ENCODE data around the gene ZFP69B. TPM values are rescaled to one million over a fixed set of nuclear protein-coding genes. Genes with fewer than 3 reads are reported as not detected.
A peak's percentile ranks its signal among the peaks of the same experiment; 100 is the strongest.

The ZFP69B gene
- 4.9 TPM for polyA plus RNA-seq (2013, experiment 1 of 2)
- polyA plus RNA-seq (2013, experiment 2 of 2): 4.7 TPM

- Histone ChIP-seq H3K18ac (ENCODE audit: low read length) (peak within 1 kb of the TSS; percentile 75), H3K36me3 (ENCODE audit: control insufficient read depth, insufficient read depth, low read length) (no peaks in the 10 kb centered on the region), H4K5ac (ENCODE audit: low read length) (peak within 1 kb of the TSS; percentile 12), H3K27ac (ENCODE audit: low read depth, low read length) (peak within 1 kb of the TSS; percentile 89), H3K79me1 (ENCODE audit: low read length) (no peaks in the 10 kb centered on the region), H4K8ac (ENCODE audit: low read depth, low read length) (peak within 1 kb of the TSS; percentile 15), H3K79me2 (ENCODE audit: control insufficient read depth, insufficient read depth, low read length) (no peaks in the 10 kb centered on the region), H3K23ac (ENCODE audit: low read length) (no peak within 1 kb of the TSS), H3K4ac (ENCODE audit: low read depth, low read length) (peak within 1 kb of the TSS; percentile 44), H3K4me2 (ENCODE audit: low read length) (peak within 1 kb of the TSS; percentile 91), H3K56ac (ENCODE audit: low read length) (peak within 1 kb of the TSS; percentile 88), H3K27me3 (ENCODE audit: insufficient read depth, low read length, poor library complexity) (no peaks in the 10 kb centered on the region), H2BK5ac (ENCODE audit: low read length) (peak within 1 kb of the TSS; percentile 30), H3K4me1 (ENCODE audit: control insufficient read depth, low read depth, low read length) (peaks cover 4% of the 10 kb centered on the region), H3K9ac (ENCODE audit: low read length) (peak within 1 kb of the TSS; percentile 80), H2BK120ac (ENCODE audit: low read depth, low read length) (no peak within 1 kb of the TSS), H2AK5ac (ENCODE audit: low read length) (peak within 1 kb of the TSS; percentile 31), H3K4me3 (ENCODE audit: low read length) (peak within 1 kb of the TSS; percentile 57), H2BK15ac (replicated peaks; ENCODE audit: low read depth) (no peak within 1 kb of the TSS)
- no CpG with 5 or more reads among the region's 64 CpGs for WGBS (ENCODE audit: extremely low coverage, insufficient coverage, low lambda C conversion rate)
- DNase-seq: peak; percentile 95
Measured at GRCh38 chr1:40449684-40450494, at the start of gene ZFP69B. TSS of gene ZFP69B (plus strand) at chr1:40450476. CDS start at chr1:40450962, 486 bp downstream.

GRCh38 chr1:40401473-40402201 lies 48.6 kb upstream of the ZFP69B start:
- H4K5ac ChIP-seq (ENCODE audit: low read length): no peak overlapping the region
- H3K9ac ChIP-seq (ENCODE audit: low read length): no peak overlapping the region
- no CpG with 5 or more reads among the region's 7 CpGs for WGBS (ENCODE audit: extremely low coverage, insufficient coverage, low lambda C conversion rate)
- H2BK120ac ChIP-seq (ENCODE audit: low read depth, low read length): no peak overlapping the region
- H3K18ac ChIP-seq (ENCODE audit: low read length): no peak overlapping the region
- no peak for DNase-seq
- no peaks in the 10 kb centered on the region for H3K79me2 ChIP-seq (ENCODE audit: control insufficient read depth, insufficient read depth, low read length)
- H3K27me3 ChIP-seq (ENCODE audit: insufficient read depth, low read length, poor library complexity): no peaks in the 10 kb centered on the region
- H2BK5ac ChIP-seq (ENCODE audit: low read length): no peak overlapping the region
- H3K4me1 ChIP-seq (ENCODE audit: control insufficient read depth, low read depth, low read length): no peaks in the 10 kb centered on the region
- no peak overlapping the region for H3K4me3 ChIP-seq (ENCODE audit: low read length)
- no peak overlapping the region for H3K27ac ChIP-seq (ENCODE audit: low read depth, low read length)
- H2BK15ac ChIP-seq (replicated peaks; ENCODE audit: low read depth): no peak overlapping the region
- H3K36me3 ChIP-seq (ENCODE audit: control insufficient read depth, insufficient read depth, low read length): no peaks in the 10 kb centered on the region
- H4K8ac ChIP-seq (ENCODE audit: low read depth, low read length): no peak overlapping the region
- H3K23ac ChIP-seq (ENCODE audit: low read length): no peak overlapping the region
- H3K56ac ChIP-seq (ENCODE audit: low read length): no peak overlapping the region
- no peaks in the 10 kb centered on the region for H3K79me1 ChIP-seq (ENCODE audit: low read length)
- H3K4me2 ChIP-seq (ENCODE audit: low read length): no peak overlapping the region
- H3K4ac ChIP-seq (ENCODE audit: low read depth, low read length): no peak overlapping the region
- H2AK5ac ChIP-seq (ENCODE audit: low read length): no peak overlapping the region

- DNase-seq: peak; percentile 56
- H3K4me3 ChIP-seq (ENCODE audit: low read length): no peak overlapping the region
- H3K27ac ChIP-seq (ENCODE audit: low read depth, low read length): no peak overlapping the region
Measured at GRCh38 chr1:40404670-40405462, 45.4 kb upstream of the ZFP69B start.

GRCh38 chr1:40405812-40406211 lies 44.5 kb upstream of the ZFP69B start:
- Histone ChIP-seq H2AK5ac (ENCODE audit: low read length) (no peak overlapping the region), H3K4me1 (ENCODE audit: control insufficient read depth, low read depth, low read length) (no peaks in the 10 kb centered on the region), H3K23ac (ENCODE audit: low read length) (no peak overlapping the region), H3K4ac (ENCODE audit: low read depth, low read length) (no peak overlapping the region), H3K4me3 (ENCODE audit: low read length) (no peak overlapping the region), H3K4me2 (ENCODE audit: low read length) (no peak overlapping the region), H2BK120ac (ENCODE audit: low read depth, low read length) (no peak overlapping the region), H3K36me3 (ENCODE audit: control insufficient read depth, insufficient read depth, low read length) (no peaks in the 10 kb centered on the region), H3K27ac (ENCODE audit: low read depth, low read length) (no peak overlapping the region), H2BK5ac (ENCODE audit: low read length) (no peak overlapping the region), H4K5ac (ENCODE audit: low read length) (no peak overlapping the region), H2BK15ac (replicated peaks; ENCODE audit: low read depth) (no peak overlapping the region), H3K79me1 (ENCODE audit: low read length) (no peaks in the 10 kb centered on the region), H3K27me3 (ENCODE audit: insufficient read depth, low read length, poor library complexity) (no peaks in the 10 kb centered on the region), H3K79me2 (ENCODE audit: control insufficient read depth, insufficient read depth, low read length) (no peaks in the 10 kb centered on the region), H3K18ac (ENCODE audit: low read length) (no peak overlapping the region), H3K56ac (ENCODE audit: low read length) (no peak overlapping the region), H3K9ac (ENCODE audit: low read length) (no peak overlapping the region), H4K8ac (ENCODE audit: low read depth, low read length) (no peak overlapping the region)
- DNase-seq: no peak
- WGBS (ENCODE audit: extremely low coverage, insufficient coverage, low lambda C conversion rate): no CpG with 5 or more reads among the region's 4 CpGs

More at GRCh38 chr1:40404670-40405462, 45.4 kb upstream of the ZFP69B start:
- Histone ChIP-seq H3K79me1 (ENCODE audit: low read length) (no peaks in the 10 kb centered on the region), H3K9ac (ENCODE audit: low read length) (no peak overlapping the region), H3K4me1 (ENCODE audit: control insufficient read depth, low read depth, low read length) (no peaks in the 10 kb centered on the region), H4K8ac (ENCODE audit: low read depth, low read length) (no peak overlapping the region), H2BK15ac (replicated peaks; ENCODE audit: low read depth) (no peak overlapping the region), H2BK5ac (ENCODE audit: low read length) (no peak overlapping the region), H3K23ac (ENCODE audit: low read length) (no peak overlapping the region), H3K4ac (ENCODE audit: low read depth, low read length) (no peak overlapping the region), H3K4me2 (ENCODE audit: low read length) (no peak overlapping the region), H3K79me2 (ENCODE audit: control insufficient read depth, insufficient read depth, low read length) (no peaks in the 10 kb centered on the region), H3K36me3 (ENCODE audit: control insufficient read depth, insufficient read depth, low read length) (no peaks in the 10 kb centered on the region), H4K5ac (ENCODE audit: low read length) (no peak overlapping the region), H3K27me3 (ENCODE audit: insufficient read depth, low read length, poor library complexity) (no peaks in the 10 kb centered on the region), H3K18ac (ENCODE audit: low read length) (no peak overlapping the region), H2AK5ac (ENCODE audit: low read length) (no peak overlapping the region), H3K56ac (ENCODE audit: low read length) (no peak overlapping the region), H2BK120ac (ENCODE audit: low read depth, low read length) (no peak overlapping the region)
- WGBS (ENCODE audit: extremely low coverage, insufficient coverage, low lambda C conversion rate): no CpG with 5 or more reads among the region's 11 CpGs

- H3K4ac ChIP-seq (ENCODE audit: low read depth, low read length): no peak overlapping the region
- H3K4me2 ChIP-seq (ENCODE audit: low read length): no peak overlapping the region
- no peak overlapping the region for H3K4me3 ChIP-seq (ENCODE audit: low read length)
- no peaks in the 10 kb centered on the region for H3K27me3 ChIP-seq (ENCODE audit: insufficient read depth, low read length, poor library complexity)
- no peaks in the 10 kb centered on the region for H3K79me1 ChIP-seq (ENCODE audit: low read length)
- no peak overlapping the region for H3K18ac ChIP-seq (ENCODE audit: low read length)
- no peaks in the 10 kb centered on the region for H3K36me3 ChIP-seq (ENCODE audit: control insufficient read depth, insufficient read depth, low read length)
- no peak overlapping the region for H4K8ac ChIP-seq (ENCODE audit: low read depth, low read length)
- no peak overlapping the region for H2BK15ac ChIP-seq (replicated peaks; ENCODE audit: low read depth)
- H3K79me2 ChIP-seq (ENCODE audit: control insufficient read depth, insufficient read depth, low read length): no peaks in the 10 kb centered on the region
- no peak overlapping the region for H4K5ac ChIP-seq (ENCODE audit: low read length)
- H3K56ac ChIP-seq (ENCODE audit: low read length): no peak overlapping the region
- no peak overlapping the region for H2BK5ac ChIP-seq (ENCODE audit: low read length)
- H3K4me1 ChIP-seq (ENCODE audit: control insufficient read depth, low read depth, low read length): no peaks in the 10 kb centered on the region
- H2AK5ac ChIP-seq (ENCODE audit: low read length): no peak overlapping the region
- no peak overlapping the region for H2BK120ac ChIP-seq (ENCODE audit: low read depth, low read length)
- no peak for DNase-seq
- no peak overlapping the region for H3K23ac ChIP-seq (ENCODE audit: low read length)
- H3K27ac ChIP-seq (ENCODE audit: low read depth, low read length): no peak overlapping the region
- H3K9ac ChIP-seq (ENCODE audit: low read length): no peak overlapping the region
Measured at GRCh38 chr1:40407453-40407852, 42.8 kb upstream of the ZFP69B start.

All from mesendoderm (in vitro differentiated cells).